ENCODE results near the gene RARRES2. TPM values are rescaled to one million over a fixed set of nuclear protein-coding genes. Genes with fewer than 3 reads are reported as not detected.
A peak's percentile ranks its signal among the peaks of the same experiment; 100 is the strongest.

RARRES2 gene
- total and polyA plus RNA-seq, 2 of the 13 experiments (the other 11 are each of a cell fraction or from before 2014, with no cell fraction given): 134 to 172 TPM

- TF ChIP-seq, protein P1, sequence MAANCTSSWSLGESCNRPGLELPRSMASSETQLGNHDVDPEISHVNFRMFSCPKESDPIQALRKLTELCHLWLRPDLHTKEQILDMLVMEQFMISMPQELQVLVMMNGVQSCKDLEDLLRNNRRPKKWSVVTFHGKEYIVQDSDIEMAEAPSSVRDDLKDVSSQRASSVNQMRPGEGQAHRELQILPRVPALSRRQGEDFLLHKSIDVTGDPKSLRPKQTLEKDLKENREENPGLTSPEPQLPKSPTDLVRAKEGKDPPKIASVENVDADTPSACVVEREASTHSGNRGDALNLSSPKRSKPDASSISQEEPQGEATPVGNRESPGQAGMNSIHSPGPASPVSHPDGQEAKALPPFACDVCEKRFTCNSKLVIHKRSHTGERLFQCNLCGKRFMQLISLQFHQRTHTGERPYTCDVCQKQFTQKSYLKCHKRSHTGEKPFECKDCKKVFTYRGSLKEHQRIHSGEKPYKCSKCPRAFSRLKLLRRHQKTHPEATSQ (CRISPR knock-in tag; IDR thresholded peaks at IDR 0.05; ENCODE audit: borderline replicate concordance): no peak; the same call in 1 of the 2 replicates
- peak; percentile 49; the same call in 1 of the 2 replicates for TF ChIP-seq MEIS2 (CRISPR knock-in tag; IDR thresholded peaks at IDR 0.05)
- TF ChIP-seq ZNF383 (CRISPR knock-in tag; IDR thresholded peaks at IDR 0.05; ENCODE audit: borderline replicate concordance): 0 out of 2 replicates have a peak, but pooled peaks have one; percentile 27
- no peak for TF ChIP-seq SMARCE1 (IDR thresholded peaks at IDR 0.05; ENCODE audit: borderline replicate concordance)
- 0 out of 2 replicates have a peak, but pooled peaks have one; percentile 43 for TF ChIP-seq ZNF674 (CRISPR knock-in tag; IDR thresholded peaks at IDR 0.05; ENCODE audit: low read depth)
- no peak; the same call in 1 of the 2 replicates for TF ChIP-seq ZNF672 (CRISPR knock-in tag; IDR thresholded peaks at IDR 0.05)
- TF ChIP-seq ZNF724P (CRISPR knock-in tag; IDR thresholded peaks at IDR 0.05; ENCODE audit: borderline replicate concordance): 0 out of 2 replicates have a peak, but pooled peaks have one; percentile 76
- peak; percentile 72 for TF ChIP-seq ZNF20 (CRISPR knock-in tag; IDR thresholded peaks at IDR 0.05)
- peak; percentile 69; the same call in 1 of the 2 replicates for TF ChIP-seq ZNF318 (CRISPR knock-in tag; IDR thresholded peaks at IDR 0.05)
- TF ChIP-seq, protein P2, sequence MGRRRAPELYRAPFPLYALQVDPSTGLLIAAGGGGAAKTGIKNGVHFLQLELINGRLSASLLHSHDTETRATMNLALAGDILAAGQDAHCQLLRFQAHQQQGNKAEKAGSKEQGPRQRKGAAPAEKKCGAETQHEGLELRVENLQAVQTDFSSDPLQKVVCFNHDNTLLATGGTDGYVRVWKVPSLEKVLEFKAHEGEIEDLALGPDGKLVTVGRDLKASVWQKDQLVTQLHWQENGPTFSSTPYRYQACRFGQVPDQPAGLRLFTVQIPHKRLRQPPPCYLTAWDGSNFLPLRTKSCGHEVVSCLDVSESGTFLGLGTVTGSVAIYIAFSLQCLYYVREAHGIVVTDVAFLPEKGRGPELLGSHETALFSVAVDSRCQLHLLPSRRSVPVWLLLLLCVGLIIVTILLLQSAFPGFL (CRISPR knock-in tag; IDR thresholded peaks at IDR 0.05): no peak
- TF ChIP-seq, protein P3, sequence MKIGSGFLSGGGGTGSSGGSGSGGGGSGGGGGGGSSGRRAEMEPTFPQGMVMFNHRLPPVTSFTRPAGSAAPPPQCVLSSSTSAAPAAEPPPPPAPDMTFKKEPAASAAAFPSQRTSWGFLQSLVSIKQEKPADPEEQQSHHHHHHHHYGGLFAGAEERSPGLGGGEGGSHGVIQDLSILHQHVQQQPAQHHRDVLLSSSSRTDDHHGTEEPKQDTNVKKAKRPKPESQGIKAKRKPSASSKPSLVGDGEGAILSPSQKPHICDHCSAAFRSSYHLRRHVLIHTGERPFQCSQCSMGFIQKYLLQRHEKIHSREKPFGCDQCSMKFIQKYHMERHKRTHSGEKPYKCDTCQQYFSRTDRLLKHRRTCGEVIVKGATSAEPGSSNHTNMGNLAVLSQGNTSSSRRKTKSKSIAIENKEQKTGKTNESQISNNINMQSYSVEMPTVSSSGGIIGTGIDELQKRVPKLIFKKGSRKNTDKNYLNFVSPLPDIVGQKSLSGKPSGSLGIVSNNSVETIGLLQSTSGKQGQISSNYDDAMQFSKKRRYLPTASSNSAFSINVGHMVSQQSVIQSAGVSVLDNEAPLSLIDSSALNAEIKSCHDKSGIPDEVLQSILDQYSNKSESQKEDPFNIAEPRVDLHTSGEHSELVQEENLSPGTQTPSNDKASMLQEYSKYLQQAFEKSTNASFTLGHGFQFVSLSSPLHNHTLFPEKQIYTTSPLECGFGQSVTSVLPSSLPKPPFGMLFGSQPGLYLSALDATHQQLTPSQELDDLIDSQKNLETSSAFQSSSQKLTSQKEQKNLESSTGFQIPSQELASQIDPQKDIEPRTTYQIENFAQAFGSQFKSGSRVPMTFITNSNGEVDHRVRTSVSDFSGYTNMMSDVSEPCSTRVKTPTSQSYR (CRISPR knock-in tag; IDR thresholded peaks at IDR 0.05; ENCODE audit: borderline replicate concordance): peak; percentile 45
- 0 out of 2 replicates have a peak, but pooled peaks have one; percentile 60 for TF ChIP-seq TOPORS (CRISPR knock-in tag; IDR thresholded peaks at IDR 0.05)
- peak; percentile 87 for TF ChIP-seq HNRNPLL (IDR thresholded peaks at IDR 0.05; ENCODE audit: low read depth, low read length, poor library complexity, severe bottlenecking)
Measured at GRCh38 chr7:150322833-150323681, 18.4 kb downstream of the RARRES2 start, which contains the start of the genes ACTR3C and LRRC61 (continued).

All from HepG2 (cell line).